HG03565 (cell line): Measurements from ENCODE around the gene ARHGEF2.

Experiments
- ATAC-seq: cut with Tn5 transposase; IDR thresholded peaks from one replicate; pipeline ENCODE4 v1.9.1; 2021; ENCODE audit warnings: mild to moderate bottlenecking, moderate library complexity; ENCODE audit not compliant: unreplicated experiment

The ARHGEF2 gene

GRCh38 chr1:155913969-155914757 lies 64.2 kb downstream of the ARHGEF2 start:
- no peak for ATAC-seq

GRCh38 chr1:155912056-155912536 lies 66.3 kb downstream of the ARHGEF2 start:
- no peak for ATAC-seq

- peak; percentile 66 for ATAC-seq
Measured at GRCh38 chr1:155911156-155912055, 66.9 kb downstream of the ARHGEF2 start, which contains the start of gene RIT1. Gene RIT1 (minus strand): TSS chr1:155911349. CDS start chr1:155910761, 588 bp downstream.

- ATAC-seq = no peak
Measured at GRCh38 chr1:155910621-155911121, 67.7 kb downstream of the ARHGEF2 start.

GRCh38 chr1:155909894-155910293 lies 68.5 kb downstream of the ARHGEF2 start:
- no peak for ATAC-seq

GRCh38 chr1:155904261-155904660 lies 74.1 kb downstream of the ARHGEF2 start:
- ATAC-seq = no peak

GRCh38 chr1:155900161-155900560 lies 78.2 kb downstream of the ARHGEF2 start:
- no peak for ATAC-seq

GRCh38 chr1:155899683-155900082 lies 78.7 kb downstream of the ARHGEF2 start:
- ATAC-seq = no peak

- ATAC-seq = no peak
Measured at GRCh38 chr1:155898888-155899287, 79.5 kb downstream of the ARHGEF2 start.

- no peak for ATAC-seq
Measured at GRCh38 chr1:155897746-155898145, 80.6 kb downstream of the ARHGEF2 start.
